CD1c-positive myeloid dendritic cell (primary cell): Measurements from ENCODE around the gene KRTAP1-5.
"Not testable (repeated sequence)": the region's sequence is repeated elsewhere in the genome, so short reads cannot be mapped to it uniquely, and the experiment has no call there.

Experiments used
- DNase-seq: peaks from one replicate; pipeline ENCODE4 v3.0.0-alpha.2; 2016; ENCODE audit errors: extremely low spot score

KRTAP1-5 gene

GRCh38 chr17:41004397-41004796 lies 22.6 kb downstream of the KRTAP1-5 start:
- no peak for DNase-seq

- no peak for DNase-seq
Observed at GRCh38 chr17:41003926-41004325, 23.1 kb downstream of the KRTAP1-5 start.

DNA sequence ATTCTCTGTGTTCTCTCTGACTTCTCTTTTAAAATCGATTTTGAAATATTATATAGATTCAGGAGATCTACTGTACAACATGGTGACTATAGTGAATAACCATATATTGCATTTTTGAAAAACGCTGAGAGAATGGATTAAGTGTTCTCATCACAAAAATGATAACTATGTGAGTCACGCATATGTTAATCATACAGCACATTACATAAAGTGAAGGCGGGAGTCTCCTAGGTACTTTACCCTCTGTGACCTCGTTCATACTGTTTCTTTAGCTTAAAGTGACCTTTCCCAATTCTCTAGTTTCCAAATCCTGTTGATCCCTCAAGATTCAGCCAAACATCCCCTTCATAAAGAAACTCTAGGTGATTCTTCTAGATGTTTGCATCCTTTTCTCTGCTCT lies 24.2 kb downstream of the KRTAP1-5 start:
- DNase-seq = no peak

DNA sequence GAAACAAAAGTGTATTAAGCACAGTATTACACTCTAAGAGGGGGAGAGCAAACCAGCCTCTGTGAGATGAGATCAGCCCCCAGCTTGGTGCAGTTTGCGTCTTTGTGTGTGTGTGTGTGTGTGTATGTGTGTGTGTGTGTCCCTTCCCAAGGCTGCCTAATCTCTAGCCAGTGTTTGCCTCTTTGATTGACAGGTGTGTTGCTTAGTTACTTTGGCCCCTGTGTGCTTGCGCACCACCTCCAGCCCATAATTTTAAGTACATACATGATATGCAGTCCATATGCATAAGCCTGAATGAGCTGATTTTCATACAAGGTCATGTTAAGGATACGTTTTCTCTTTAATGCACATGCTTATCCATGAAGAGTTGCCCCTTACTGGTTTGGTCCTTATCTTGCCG lies 25.2 kb downstream of the KRTAP1-5 start:
- no peak for DNase-seq

DNA sequence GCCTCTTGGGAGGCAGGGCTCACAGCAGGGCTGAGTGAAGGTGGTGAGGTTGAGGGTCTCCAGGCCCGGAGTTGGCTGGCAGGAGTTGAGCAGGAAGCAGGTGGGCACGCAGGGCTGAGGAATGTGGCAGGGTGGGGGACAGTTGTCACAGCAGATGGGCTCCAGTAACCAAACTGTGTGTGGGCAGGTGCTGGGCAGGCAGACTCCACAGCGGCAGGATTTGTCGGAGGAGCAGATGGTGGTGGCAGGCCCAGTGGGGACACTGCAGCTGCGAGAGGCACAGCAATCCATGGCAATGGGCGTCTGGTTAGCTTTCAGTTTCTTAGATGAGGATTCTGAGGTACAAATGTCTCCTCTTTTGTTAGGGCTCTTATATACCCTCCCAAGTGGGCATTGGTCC lies 27.4 kb downstream of the KRTAP1-5 start, which contains the start of gene KRTAP3-2:
Gene KRTAP3-2, minus strand, starts transcription at position 344 of the 400 bp plus-strand sequence. Its CDS starts 53 bp downstream, at position 291.
- DNase-seq = not testable (repeated sequence)

DNA sequence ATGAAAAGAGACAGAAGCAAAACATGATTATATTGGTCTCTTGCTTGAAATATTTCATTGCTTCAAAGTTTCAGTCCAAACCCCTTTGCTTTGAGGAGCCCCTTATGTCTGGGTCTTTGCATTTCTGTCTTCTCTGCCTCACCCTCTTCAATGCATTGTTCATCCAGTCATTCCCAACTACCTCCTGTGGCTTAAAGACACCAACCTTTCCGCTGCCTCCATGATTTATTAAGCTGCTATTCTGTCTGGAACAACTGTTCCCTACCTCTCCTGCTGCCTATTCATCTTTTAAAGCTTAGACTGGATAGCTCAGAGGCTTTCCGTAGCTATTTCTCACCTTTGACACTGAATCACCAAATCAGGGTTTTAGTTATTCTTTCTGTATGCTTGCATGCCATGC lies 29.6 kb downstream of the KRTAP1-5 start:
- no peak for DNase-seq

DNA sequence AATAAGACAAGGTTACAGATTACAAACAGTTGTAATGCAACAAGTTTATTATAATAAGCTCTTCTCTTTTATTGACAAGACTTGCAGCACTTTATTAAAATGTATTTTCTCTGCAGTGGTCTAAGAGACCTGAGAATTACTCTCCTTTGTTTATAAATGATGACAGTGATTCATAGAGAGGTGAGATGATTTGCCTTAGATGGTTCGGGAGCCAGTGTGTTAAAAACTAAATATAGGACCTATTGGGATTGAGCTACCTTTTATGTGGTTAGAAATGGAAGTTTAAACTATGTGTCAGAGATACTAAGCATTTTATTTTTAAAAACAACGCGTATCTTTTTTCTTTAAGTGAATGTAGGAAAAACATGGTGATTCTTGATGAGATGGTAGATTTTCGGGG lies 30.2 kb downstream of the KRTAP1-5 start:
- DNase-seq = no peak

- DNase-seq = no peak
Observed at GRCh38 chr17:40995116-40995515, 31.9 kb downstream of the KRTAP1-5 start.

GRCh38 chr17:40993839-40994238 lies 33.2 kb downstream of the KRTAP1-5 start, which contains the start of gene KRTAP3-3:
Gene KRTAP3-3, minus strand, starts transcription at chr17:40994164. Its CDS starts 67 bp downstream, at chr17:40994097.
- DNase-seq = no peak

GRCh38 chr17:40993084-40993483 lies 33.9 kb downstream of the KRTAP1-5 start:
- no peak for DNase-seq

- no peak for DNase-seq
Observed at GRCh38 chr17:40992666-40993065, 34.3 kb downstream of the KRTAP1-5 start.

DNA sequence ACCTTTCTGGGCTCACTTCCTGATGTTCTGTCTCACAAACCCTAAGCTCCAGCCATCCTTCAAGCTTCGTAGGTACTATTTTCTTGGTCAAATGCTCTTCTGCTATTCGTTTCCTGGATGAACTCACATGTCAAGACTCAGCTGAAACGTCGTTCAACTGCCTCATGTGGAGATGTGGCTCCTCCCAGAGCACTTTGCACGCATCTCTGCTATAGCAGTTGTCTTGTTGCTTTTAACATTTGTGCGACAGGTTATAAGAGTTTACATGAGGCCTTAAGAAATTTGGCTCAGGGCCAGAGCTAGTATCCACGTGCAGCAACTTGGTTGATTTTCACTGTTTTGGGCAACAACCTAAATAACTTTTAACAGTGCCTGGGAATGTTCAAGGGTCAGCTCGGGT lies 40.1 kb downstream of the KRTAP1-5 start:
- DNase-seq = no peak

- DNase-seq = no peak
Observed at GRCh38 chr17:40984226-40984625, 42.8 kb downstream of the KRTAP1-5 start, which contains the start of gene KRT40. Gene KRT40, minus strand, starts transcription at chr17:40984326. Its CDS starts 53 bp downstream, at chr17:40984273.

DNA sequence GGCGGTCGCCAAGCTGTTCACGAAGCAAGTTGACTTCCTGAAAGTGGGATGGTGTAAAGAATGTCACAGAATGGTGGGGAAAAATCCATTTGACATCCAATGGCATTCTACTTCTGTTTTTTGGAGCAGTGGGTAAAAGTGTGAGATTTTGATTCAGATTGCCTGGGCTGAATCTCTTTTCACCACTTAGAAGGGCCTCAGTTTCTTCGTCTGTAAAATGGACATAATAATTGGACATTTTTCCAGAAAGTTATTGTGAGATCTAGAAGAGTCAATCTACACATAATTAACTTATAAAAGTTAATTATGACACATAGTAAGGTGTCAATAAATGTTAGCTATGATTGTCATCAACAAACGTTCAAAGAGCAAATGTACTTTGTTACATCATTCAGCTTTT lies 45.9 kb downstream of the KRTAP1-5 start:
- DNase-seq = no peak

GRCh38 chr17:40980596-40980995 lies 46.4 kb downstream of the KRTAP1-5 start:
- no peak for DNase-seq

GRCh38 chr17:40980117-40980516 lies 46.9 kb downstream of the KRTAP1-5 start:
- DNase-seq = no peak

DNA sequence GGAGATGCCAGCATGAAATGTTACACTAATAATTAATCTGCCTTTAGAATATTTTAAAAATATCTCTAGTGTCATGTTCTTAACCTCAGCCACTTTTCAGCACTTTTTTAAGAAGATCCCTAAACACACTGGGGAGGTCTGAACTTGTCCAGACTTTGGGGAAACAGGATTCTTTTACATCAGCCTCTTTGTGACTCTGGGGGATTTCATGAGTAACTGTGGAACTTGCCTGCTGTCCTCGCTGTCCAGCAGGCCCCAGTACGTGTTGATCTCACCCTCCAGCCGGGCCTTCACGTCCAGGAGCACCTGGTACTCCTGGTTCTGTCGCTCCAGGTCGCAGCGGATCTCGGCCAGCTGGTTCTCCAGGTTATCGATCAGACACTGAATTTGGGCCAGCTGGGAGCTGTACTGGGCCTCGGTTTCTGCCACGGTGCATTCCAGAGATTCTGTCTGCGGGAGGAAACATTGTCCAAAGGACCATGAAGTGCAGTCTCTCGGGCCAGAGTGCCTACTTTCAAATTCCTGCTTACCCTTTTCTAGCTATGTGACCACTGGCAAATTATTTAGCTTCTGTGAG lies 48.3 kb downstream of the KRTAP1-5 start:
- no peak for DNase-seq
